Kasumi-1 (cell line): ENCODE results near the gene TOX4.
"Not testable (repeated sequence)": the region's sequence is repeated elsewhere in the genome, so short reads cannot be mapped to it uniquely, and the experiment has no call there.

ENCODE experiments used
- DNase-seq, 2 experiments: peaks; one replicate each; lab custom pipeline; 2025; lab: John Stamatoyannopoulos, UW

The TOX4 gene

GRCh38 chr14:21534576-21534975 is 57.6 kb downstream of the TOX4 start:
- DNase-seq = peak; percentile 62 to 72

GRCh38 chr14:21535545-21536417 is 58.8 kb downstream of the TOX4 start:
- DNase-seq = no peak

GRCh38 chr14:21536418-21537089 is 59.6 kb downstream of the TOX4 start:
- DNase-seq = no peak

GRCh38 chr14:21537090-21537424 is 60.1 kb downstream of the TOX4 start:
- no peak for DNase-seq

GRCh38 chr14:21539189-21539940 is 62.4 kb downstream of the TOX4 start:
- no peak for DNase-seq

- DNase-seq = no peak
Measured at GRCh38 chr14:21541413-21542074, 64.5 kb downstream of the TOX4 start.

GRCh38 chr14:21543521-21543960 is 66.5 kb downstream of the TOX4 start:
- DNase-seq = no peak

- no peak for DNase-seq
Measured at GRCh38 chr14:21543963-21544362, 67.0 kb downstream of the TOX4 start.

- not testable (repeated sequence) for DNase-seq
Measured at GRCh38 chr14:21544588-21544987, 67.6 kb downstream of the TOX4 start.
